GM12873 (cell line): ENCODE measurements around the gene PSMB9.

ENCODE experiments used
- CTCF ChIP-seq: IDR thresholded peaks from 2 replicates; pipeline ENCODE4 v1.5.1; 2012; ENCODE audit warnings: low read depth, mild to moderate bottlenecking, moderate library complexity, low read length, control low read depth; ENCODE audit not compliant: insufficient read depth; ENCODE audit errors: missing control alignments

The PSMB9 gene

GRCh38 chr6:32840604-32841246 lies 13.3 kb upstream of the PSMB9 start:
- TF ChIP-seq CTCF = no peak

- TF ChIP-seq CTCF = no peak
These were observed 11.9 kb upstream of the PSMB9 start for GRCh38 chr6:32842021-32842650.

GRCh38 chr6:32842690-32843089 lies 11.3 kb upstream of the PSMB9 start:
- TF ChIP-seq CTCF = no peak

GRCh38 chr6:32843331-32843978 lies 10.5 kb upstream of the PSMB9 start:
- TF ChIP-seq CTCF = no peak

- TF ChIP-seq CTCF = no peak
These were observed 9.8 kb upstream of the PSMB9 start, which contains the start of gene PSMB8 for GRCh38 chr6:32843979-32844838. TSS of gene PSMB8 (minus strand) at chr6:32844047. CDS start at chr6:32843996, 51 bp downstream.

- TF ChIP-seq CTCF = no peak
These were observed 9.1 kb upstream of the PSMB9 start for GRCh38 chr6:32844839-32845383.

GRCh38 chr6:32845384-32845884 lies 8.6 kb upstream of the PSMB9 start:
- no peak for TF ChIP-seq CTCF
